Measurements from ENCODE around the gene AMH.
"Not testable (repeated sequence)": the region's sequence is repeated elsewhere in the genome, so short reads cannot be mapped to it uniquely, and the experiment has no call there.

Gene AMH

DNA sequence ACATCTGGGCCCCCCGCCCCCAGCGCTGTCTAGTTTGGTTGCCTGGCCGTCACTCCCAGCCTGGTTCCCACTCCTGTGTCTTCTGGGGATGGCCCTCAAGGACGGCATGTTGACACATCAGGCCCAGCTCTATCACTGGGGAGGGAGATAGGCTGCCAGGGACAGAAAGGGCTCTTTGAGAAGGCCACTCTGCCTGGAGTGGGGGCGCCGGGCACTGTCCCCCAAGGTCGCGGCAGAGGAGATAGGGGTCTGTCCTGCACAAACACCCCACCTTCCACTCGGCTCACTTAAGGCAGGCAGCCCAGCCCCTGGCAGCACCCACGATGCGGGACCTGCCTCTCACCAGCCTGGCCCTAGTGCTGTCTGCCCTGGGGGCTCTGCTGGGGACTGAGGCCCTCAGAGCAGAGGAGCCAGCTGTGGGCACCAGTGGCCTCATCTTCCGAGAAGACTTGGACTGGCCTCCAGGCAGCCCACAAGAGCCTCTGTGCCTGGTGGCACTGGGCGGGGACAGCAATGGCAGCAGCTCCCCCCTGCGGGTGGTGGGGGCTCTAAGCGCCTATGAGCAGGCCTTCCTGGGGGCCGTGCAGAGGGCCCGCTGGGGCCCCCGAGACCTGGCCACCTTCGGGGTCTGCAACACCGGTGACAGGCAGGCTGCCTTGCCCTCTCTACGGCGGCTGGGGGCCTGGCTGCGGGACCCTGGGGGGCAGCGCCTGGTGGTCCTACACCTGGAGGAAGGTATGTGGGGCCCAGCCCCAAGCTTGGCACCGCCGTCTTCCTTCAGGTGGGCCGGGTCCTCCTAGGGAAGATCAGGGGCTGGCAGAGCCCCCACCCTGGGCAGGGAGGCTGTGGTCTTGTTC is at the start of gene AMH:
AMH (plus strand) TSS at position 314 of the 857 bp plus-strand sequence; CDS start at position 324, 10 bp downstream.
- DNase-seq (ENCODE audit: low read depth in 2 of 2, low spot score in 1 of 2) = no peak

GRCh38 chr19:2199861-2200623 is 49.1 kb upstream of the AMH start:
- no peak for DNase-seq (ENCODE audit: low read depth in 2 of 2, low spot score in 1 of 2)

- not testable (repeated sequence) for DNase-seq (ENCODE audit: low read depth in 2 of 2, low spot score in 1 of 2)
Measured at GRCh38 chr19:2200624-2201294, 48.4 kb upstream of the AMH start.

DNA sequence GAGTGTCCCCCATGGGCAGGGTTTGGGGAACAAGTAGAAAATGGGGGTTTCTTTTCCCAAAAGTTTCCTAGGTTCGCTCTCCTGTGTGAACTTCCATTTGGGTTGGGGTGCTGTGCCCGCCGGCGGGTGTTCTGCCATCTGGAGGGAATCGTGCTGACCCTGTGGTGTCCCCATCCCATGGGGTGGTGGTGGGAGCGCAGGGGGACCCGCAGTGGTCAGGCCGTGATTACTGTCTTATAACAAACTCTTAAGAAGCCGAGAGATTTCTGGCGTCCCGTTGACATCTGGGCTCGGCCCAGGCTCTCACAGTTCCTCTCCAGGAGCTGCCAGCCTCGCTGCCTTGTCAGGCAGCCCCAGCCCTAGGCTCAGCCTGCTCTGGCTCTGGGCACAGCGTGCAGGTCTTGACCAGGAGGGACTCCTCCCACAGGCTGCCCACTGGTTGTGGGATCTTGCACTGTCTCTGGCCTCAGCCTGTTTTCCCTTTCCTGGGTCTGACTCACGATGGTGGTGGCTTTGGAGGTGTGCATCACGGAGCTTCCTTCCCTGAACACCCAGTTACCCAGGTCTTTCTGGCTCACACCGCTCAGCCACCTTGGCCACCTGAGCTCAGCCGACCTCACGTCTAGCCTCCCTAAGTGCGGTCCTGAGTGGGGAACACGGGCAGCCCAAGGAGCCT is 47.5 kb upstream of the AMH start:
- no peak for DNase-seq (ENCODE audit: low read depth in 2 of 2, low spot score in 1 of 2)

- no peak for DNase-seq (ENCODE audit: low read depth in 2 of 2, low spot score in 1 of 2)
Measured at GRCh38 chr19:2202366-2202765, 46.8 kb upstream of the AMH start.

DNA sequence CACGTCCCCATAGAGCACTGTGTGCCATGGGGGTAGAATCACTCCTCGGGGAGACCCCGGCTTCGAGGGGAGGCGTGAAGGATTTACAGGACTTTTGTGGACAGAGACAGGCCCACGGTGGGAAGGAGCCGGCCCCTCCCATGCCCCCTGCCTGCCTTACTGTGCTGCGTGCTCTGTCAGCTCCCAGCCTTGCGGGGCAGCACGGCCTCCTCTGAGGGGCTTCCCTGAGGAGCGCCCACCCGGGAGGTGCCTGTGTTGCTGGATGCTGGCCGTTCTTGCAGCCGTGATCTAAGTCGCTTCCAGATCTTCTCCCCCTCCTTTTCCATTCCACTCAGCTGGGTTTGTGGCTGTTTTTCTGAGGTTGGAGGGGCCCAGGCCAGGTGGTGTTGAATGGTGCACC is 42.1 kb upstream of the AMH start:
- no peak for DNase-seq (ENCODE audit: low read depth in 2 of 2, low spot score in 1 of 2)

- peak in 1 of 2 donors; percentile 14 for DNase-seq (ENCODE audit: low read depth in 2 of 2, low spot score in 1 of 2)
Measured at GRCh38 chr19:2207991-2208860, 40.9 kb upstream of the AMH start.

DNA sequence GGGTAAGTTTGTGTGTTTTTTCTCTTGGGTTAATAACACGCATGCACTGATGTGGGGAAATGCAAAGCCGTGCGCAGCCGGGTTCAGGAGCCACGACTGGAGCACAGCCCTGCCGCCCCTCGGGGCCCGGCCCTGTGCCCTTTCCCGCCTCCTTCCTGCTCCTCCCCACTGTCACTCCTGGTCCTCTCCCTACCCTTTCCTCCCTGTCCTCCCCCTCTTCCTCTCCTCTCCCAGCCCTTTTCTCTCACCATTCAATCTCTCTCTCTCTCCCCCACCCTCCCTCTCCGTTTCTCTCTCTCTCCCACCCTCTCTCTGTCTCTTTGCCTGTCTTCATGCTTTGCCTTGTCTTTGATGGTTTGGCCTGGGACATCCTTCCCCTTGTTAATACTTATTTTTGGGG is 40.1 kb upstream of the AMH start:
- no peak for DNase-seq (ENCODE audit: low read depth in 2 of 2, low spot score in 1 of 2)

- DNase-seq (ENCODE audit: low read depth in 2 of 2, low spot score in 1 of 2) = no peak
Measured at GRCh38 chr19:2209408-2209807, 39.7 kb upstream of the AMH start.

GRCh38 chr19:2210206-2210605 is 38.9 kb upstream of the AMH start:
- DNase-seq (ENCODE audit: low read depth in 2 of 2, low spot score in 1 of 2) = no peak

- DNase-seq (ENCODE audit: low read depth in 2 of 2, low spot score in 1 of 2) = no peak
Measured at GRCh38 chr19:2210987-2211740, 38.0 kb upstream of the AMH start.

DNA sequence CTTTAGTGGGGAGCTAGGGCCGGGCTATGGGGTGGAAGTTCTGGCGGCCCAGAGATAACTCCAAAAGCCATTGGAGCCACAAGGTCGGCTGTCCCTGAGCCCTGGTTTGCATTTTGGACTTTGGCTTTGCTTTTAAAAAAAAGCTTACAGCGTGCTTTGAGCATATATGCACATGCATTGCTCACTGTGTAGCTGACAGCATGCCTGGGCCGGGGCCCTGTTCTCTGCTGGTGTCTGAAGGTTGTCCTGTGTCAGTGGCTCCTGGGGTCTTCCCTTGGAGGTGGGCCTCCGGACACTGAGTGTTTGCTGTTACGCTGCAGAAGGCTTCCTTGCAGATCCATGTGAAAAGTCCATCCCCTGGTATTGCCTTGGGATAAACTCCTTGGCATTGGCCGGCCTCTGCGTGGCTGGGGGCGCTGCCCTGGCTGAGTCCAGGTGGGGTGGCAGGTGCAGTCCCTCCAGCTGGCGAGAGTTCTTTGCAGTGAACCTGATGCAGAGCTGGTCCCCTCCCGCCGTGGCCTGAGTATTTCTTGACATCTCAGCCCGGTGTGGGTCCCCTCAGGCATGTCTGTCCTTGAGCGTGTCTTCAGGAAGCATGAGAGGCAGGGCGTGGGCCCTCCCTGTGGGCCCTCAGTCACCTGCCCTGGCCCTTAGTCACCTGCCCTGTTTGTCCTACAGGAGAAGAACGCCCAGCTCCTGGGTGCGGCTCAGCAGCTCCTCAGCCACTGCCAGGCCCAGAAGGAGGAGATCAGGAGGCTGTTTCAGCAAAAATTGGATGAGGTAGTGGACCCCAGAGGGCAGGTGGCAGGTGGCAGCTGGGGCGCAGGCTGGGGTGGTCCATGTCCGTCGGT is 36.0 kb upstream of the AMH start:
- DNase-seq (ENCODE audit: low read depth in 2 of 2, low spot score in 1 of 2) = no peak

DNA sequence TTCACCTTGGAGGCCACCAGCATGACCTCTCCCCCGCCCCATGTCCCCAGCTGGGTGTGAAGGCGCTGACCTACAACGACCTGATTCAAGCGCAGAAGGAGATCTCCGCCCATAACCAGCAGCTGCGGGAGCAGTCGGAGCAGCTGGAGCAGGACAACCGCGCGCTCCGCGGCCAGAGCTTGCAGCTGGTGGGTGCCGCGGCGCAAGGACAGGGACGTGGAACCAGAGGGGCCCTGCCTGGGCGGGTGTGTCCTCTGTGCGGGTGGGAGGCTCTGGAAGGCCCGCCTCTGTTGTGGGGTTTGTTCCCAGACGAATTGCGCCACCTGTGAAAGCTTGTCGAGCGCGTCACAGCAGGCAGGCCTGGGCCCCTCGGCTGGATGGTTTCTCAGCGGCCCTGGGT is 35.3 kb upstream of the AMH start:
- no peak for DNase-seq (ENCODE audit: low read depth in 2 of 2, low spot score in 1 of 2)

DNA sequence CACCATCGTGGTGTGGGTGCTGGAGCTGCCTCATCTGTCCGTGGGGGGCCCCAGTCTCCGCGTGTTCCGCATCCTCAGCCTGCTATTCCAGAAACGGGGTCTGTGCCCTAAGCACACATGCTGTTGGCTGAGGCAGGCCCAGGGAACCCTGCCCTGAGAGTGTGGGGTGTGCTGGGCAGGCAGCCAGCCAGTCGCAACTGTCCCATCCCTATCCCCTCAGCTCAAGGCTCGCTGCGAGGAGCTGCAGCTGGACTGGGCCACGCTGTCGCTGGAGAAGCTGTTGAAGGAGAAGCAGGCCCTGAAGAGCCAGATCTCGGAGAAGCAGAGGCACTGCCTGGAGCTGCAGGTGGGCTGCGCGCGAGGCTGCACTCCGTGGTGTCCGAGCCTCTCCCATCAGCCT is 34.9 kb upstream of the AMH start:
- no peak for DNase-seq (ENCODE audit: low read depth in 2 of 2, low spot score in 1 of 2)

DNA sequence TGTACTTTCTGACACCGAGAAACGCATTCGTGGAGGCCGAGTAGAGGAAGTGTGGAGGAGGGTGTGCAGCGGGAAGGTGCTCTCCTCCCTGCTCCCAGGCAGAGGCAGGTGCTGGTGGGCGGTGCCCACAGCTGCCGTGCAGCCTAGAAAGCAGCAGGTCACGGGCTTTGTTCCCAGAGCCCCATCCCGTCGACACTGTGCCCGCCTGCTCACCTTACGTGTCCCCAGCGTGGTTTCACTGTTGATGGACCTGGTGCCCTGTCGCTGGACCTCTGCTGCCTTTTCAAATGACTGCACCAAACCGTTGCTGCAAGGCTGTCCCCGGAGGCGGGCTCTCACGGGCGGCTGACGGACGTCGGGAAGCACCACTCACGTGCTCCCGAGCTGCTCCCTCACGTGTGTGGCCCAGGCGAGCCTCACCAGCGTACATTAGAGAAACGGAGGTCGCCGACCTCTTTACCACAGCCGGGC is 33.8 kb upstream of the AMH start:
- no peak for DNase-seq (ENCODE audit: low read depth in 2 of 2, low spot score in 1 of 2)

DNA sequence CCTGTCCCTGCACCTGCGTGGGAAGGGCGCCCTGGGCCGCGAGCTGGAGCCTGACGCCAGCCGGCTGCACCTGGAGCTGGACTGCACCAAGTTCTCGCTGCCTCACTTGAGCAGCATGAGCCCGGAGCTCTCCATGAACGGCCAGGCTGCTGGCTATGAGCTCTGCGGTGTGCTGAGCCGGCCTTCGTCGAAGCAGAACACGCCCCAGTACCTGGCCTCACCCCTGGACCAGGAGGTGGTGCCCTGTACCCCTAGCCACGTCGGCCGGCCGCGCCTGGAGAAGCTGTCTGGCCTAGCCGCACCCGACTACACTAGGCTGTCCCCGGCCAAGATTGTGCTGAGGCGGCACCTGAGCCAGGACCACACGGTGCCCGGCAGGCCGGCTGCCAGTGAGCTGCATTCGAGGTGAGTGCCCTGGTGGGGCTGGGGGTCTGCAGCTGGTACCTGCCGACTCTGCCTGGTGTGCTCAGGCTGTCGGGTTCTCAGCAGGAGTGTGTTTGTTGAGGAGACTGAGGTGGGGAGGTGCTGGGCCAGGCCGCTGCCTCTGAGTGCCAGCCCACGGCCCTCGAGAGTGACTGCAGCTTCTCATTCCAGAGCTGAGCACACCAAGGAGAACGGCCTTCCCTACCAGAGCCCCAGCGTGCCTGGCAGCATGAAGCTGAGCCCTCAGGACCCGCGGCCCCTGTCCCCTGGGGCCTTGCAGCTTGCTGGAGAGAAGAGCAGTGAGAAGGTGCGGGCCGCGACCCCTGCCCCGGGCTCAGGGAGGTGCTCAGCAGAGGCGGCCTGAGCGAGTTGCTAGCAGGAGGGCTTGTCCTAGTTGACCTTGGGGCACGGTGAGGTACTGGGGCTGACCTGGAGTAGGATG is 32.5 kb upstream of the AMH start:
- no peak for DNase-seq (ENCODE audit: low read depth in 2 of 2, low spot score in 1 of 2)

- no peak for DNase-seq (ENCODE audit: low read depth in 2 of 2, low spot score in 1 of 2)
Measured at GRCh38 chr19:2217591-2217990, 31.5 kb upstream of the AMH start.

- no peak for DNase-seq (ENCODE audit: low read depth in 2 of 2, low spot score in 1 of 2)
Measured at GRCh38 chr19:2219726-2220125, 29.4 kb upstream of the AMH start.
